CD4-positive, alpha-beta memory T cell (primary cell): ENCODE data around the gene MFAP2. TPM values are rescaled to one million over a fixed set of nuclear protein-coding genes. Genes with fewer than 3 reads are reported as not detected.
"Not testable (repeated sequence)": the region's sequence is repeated elsewhere in the genome, so short reads cannot be mapped to it uniquely, and the experiment has no call there.

Experiments
- CTCF ChIA-PET: fragments of 350-600 bp; sonication (Branson Sonifier 250); formaldehyde crosslinking; loops from one replicate; lab custom pipeline; 2021; ENCODE audit warnings: inconsistent platforms; ENCODE audit not compliant: partially characterized antibody; lab: Charles Lee
- POLR2A ChIA-PET: fragments of 350-600 bp; sonication (Branson Sonifier 250); formaldehyde crosslinking; loops from one replicate; lab custom pipeline; 2021; ENCODE audit not compliant: partially characterized antibody; lab: Charles Lee
- DNase-seq, 5 donors: peaks; one replicate each; pipeline versions ENCODE4 v3.0.0 to v3.0.0-alpha.2; 2020 to 2022; ENCODE audit warnings: mixed read lengths in 1 of 5
- H3K27ac ChIP-seq: one replicate; pipeline ENCODE4 v1.7.0; 2013; ENCODE audit warnings: low read depth, low read length
- H3K27me3 ChIP-seq: 2 replicates; pipeline ENCODE4 v1.7.0; 2013; ENCODE audit warnings: mild to moderate bottlenecking, low read length, moderate library complexity; ENCODE audit not compliant: insufficient read depth
- H3K36me3 ChIP-seq: 2 replicates; pipeline ENCODE4 v1.7.0; 2013; ENCODE audit warnings: mild to moderate bottlenecking, low read length, moderate library complexity; ENCODE audit not compliant: insufficient read depth
- H3K4me1 ChIP-seq: 2 replicates; pipeline ENCODE4 v1.7.0; 2013; ENCODE audit warnings: mild to moderate bottlenecking, low read length, moderate library complexity; ENCODE audit not compliant: insufficient read depth
- H3K4me3 ChIP-seq, 2 donors: one replicate each; pipeline ENCODE4 v1.7.0; 2013; ENCODE audit warnings: low read length in 2 of 2, mild to moderate bottlenecking in 1 of 2
- H3K9me3 ChIP-seq, 2 donors: one replicate each; pipeline ENCODE4 v1.7.0; 2013; ENCODE audit warnings: low read length in 2 of 2, control low read depth in 1 of 2; ENCODE audit not compliant: control insufficient read depth in 1 of 2
- H3K27ac Mint-ChIP-seq, 7 donors: one replicate each; pipeline ENCODE4 v1.8.0; 2020 to 2021; ENCODE audit warnings: mixed read lengths in 7 of 7, mild to moderate bottlenecking in 6 of 7, inconsistent platforms in 3 of 7, moderate library complexity in 3 of 7
- H3K27me3 Mint-ChIP-seq, 2 donors: one replicate each; pipeline ENCODE4 v1.8.0; 2020 to 2021; ENCODE audit warnings: mixed read lengths in 2 of 2
- H3K36me3 Mint-ChIP-seq, 2 donors: one replicate each; pipeline ENCODE4 v1.8.0; 2020 to 2021; ENCODE audit warnings: mixed read lengths in 2 of 2, inconsistent platforms in 1 of 2, mild to moderate bottlenecking in 1 of 2
- H3K4me1 Mint-ChIP-seq, 4 donors: one replicate each; pipeline ENCODE4 v1.8.0; 2020 to 2021; ENCODE audit warnings: mixed read lengths in 4 of 4, mild to moderate bottlenecking in 1 of 4
- H3K4me3 Mint-ChIP-seq, 8 donors: one replicate each; pipeline ENCODE4 v1.8.0; 2020 to 2021; ENCODE audit warnings: mixed read lengths in 8 of 8, mild to moderate bottlenecking in 7 of 8, moderate library complexity in 6 of 8, inconsistent platforms in 3 of 8
- H3K9me3 Mint-ChIP-seq, 8 donors: one replicate each; pipeline ENCODE4 v1.8.0; 2020 to 2021; ENCODE audit warnings: mixed read lengths in 8 of 8, mild to moderate bottlenecking in 5 of 8, inconsistent platforms in 3 of 8, moderate library complexity in 1 of 8
- intact Hi-C: fragments of 100-400 bp; cut with micrococcal nuclease; formaldehyde crosslinking; loops from one replicate; pipeline ENCODE4 v1.15.1; 2023
- polyA plus RNA-seq, 2 donors: library from polyadenylated mRNA; unstranded; fragments of 300-500 nt; fragmentation: Illumina TruSeq; gene quantifications; one replicate each; pipeline ENCODE4 v1.2.3, GENCODE V29; 2021
- total RNA-seq, 2 experiments: library from RNA; stranded (reverse); gene quantifications; one replicate each; pipeline ENCODE4 v1.2.3, GENCODE V29; 2021

Gene MFAP2
- total and polyA plus RNA-seq, 4 experiments from 2014 or later, result not detected

- POLR2A ChIA-PET, H3K27ac ChIP-seq, H3K4me1 ChIP-seq, H3K27me3 ChIP-seq, DNase-seq, H3K4me3 ChIP-seq, H3K9me3 Mint-ChIP-seq, H3K9me3 ChIP-seq, H3K4me1 Mint-ChIP-seq, intact Hi-C loops, H3K36me3 ChIP-seq, H3K27me3 Mint-ChIP-seq, H3K27ac Mint-ChIP-seq, H3K4me3 Mint-ChIP-seq: not testable (repeated sequence)
- CTCF ChIA-PET, result interaction anchor here (4.5 kb wide), 1 partner anchor 324 kb away, joined by 26 read pairs; no protein-coding TSS in a partner anchor
- peaks cover 10 to 24% of the 10 kb centered on the region in 2 donors for H3K36me3 Mint-ChIP-seq
These were observed 34.9 kb downstream of the MFAP2 start for GRCh38 chr1:16945512-16945911.

GRCh38 chr1:16944038-16944437, 36.4 kb downstream of the MFAP2 start:
- ChIA-PET CTCF (interaction anchor here (1.4 kb wide), 1 partner anchor 17 kb away, joined by 4 read pairs; no protein-coding TSS in a partner anchor), POLR2A (no interaction called here)
- Mint-ChIP-seq H3K27ac (no peak overlapping the region), H3K36me3 (peaks cover 10 to 24% of the 10 kb centered on the region in 2 donors), H3K27me3 (no peaks in the 10 kb centered on the region), H3K9me3 (no peaks in the 10 kb centered on the region), H3K4me3 (no peak overlapping the region), H3K4me1 (peaks cover 0 to 2% (median 0%) of the 10 kb centered on the region in 4 donors)
- Histone ChIP-seq H3K9me3 (no peaks in the 10 kb centered on the region), H3K4me3 (no peak overlapping the region), H3K27me3 (no peaks in the 10 kb centered on the region), H3K27ac (no peak overlapping the region), H3K4me1 (no peaks in the 10 kb centered on the region), H3K36me3 (peaks cover 9% of the 10 kb centered on the region)
- intact Hi-C loops, result no loop called here
- DNase-seq, result no peak

- H3K4me1 ChIP-seq, POLR2A ChIA-PET, H3K9me3 Mint-ChIP-seq, H3K36me3 ChIP-seq, H3K9me3 ChIP-seq, H3K4me3 Mint-ChIP-seq, H3K4me3 ChIP-seq, H3K27ac ChIP-seq, H3K27me3 ChIP-seq, DNase-seq, H3K4me1 Mint-ChIP-seq, H3K27me3 Mint-ChIP-seq, intact Hi-C loops: not testable (repeated sequence)
- Mint-ChIP-seq H3K36me3 (peaks cover 12 to 13% of the 10 kb centered on the region in 2 donors), H3K27ac (peak overlapping the region in 1 of 7 donors; percentile 68)
- CTCF ChIA-PET, result interaction anchor here (1.3 kb wide), 1 partner anchor 20 kb away, joined by 3 read pairs; no protein-coding TSS in a partner anchor
These were observed 40.8 kb downstream of the MFAP2 start for GRCh38 chr1:16939386-16940180.

- peaks cover 0 to 4% (median 2%) of the 10 kb centered on the region in 4 donors for H3K4me1 Mint-ChIP-seq
- H3K27ac Mint-ChIP-seq, result no peak overlapping the region
- H3K9me3 Mint-ChIP-seq, result no peaks in the 10 kb centered on the region
- Histone ChIP-seq H3K4me1 (no peaks in the 10 kb centered on the region), H3K27ac (no peak overlapping the region), H3K9me3 (no peaks in the 10 kb centered on the region), H3K27me3 (no peaks in the 10 kb centered on the region), H3K4me3 (no peak overlapping the region), H3K36me3 (peaks cover 6% of the 10 kb centered on the region)
- H3K4me3 Mint-ChIP-seq, result no peak overlapping the region
- ChIA-PET POLR2A (no interaction called here), CTCF (interaction anchor here (1.7 kb wide), 1 partner anchor 17 kb away, joined by 4 read pairs; the partner anchor contains the start of gene CROCC)
- H3K36me3 Mint-ChIP-seq, result peaks cover 12 to 13% of the 10 kb centered on the region in 2 donors
- intact Hi-C loops, result no loop called here
- no peak for DNase-seq
- no peaks in the 10 kb centered on the region for H3K27me3 Mint-ChIP-seq
These were observed 41.8 kb downstream of the MFAP2 start for GRCh38 chr1:16938351-16939321.

GRCh38 chr1:16936580-16936979, 43.8 kb downstream of the MFAP2 start:
- H3K9me3 Mint-ChIP-seq, CTCF ChIA-PET, H3K27me3 Mint-ChIP-seq, H3K27ac ChIP-seq, H3K4me1 ChIP-seq, H3K36me3 ChIP-seq, H3K9me3 ChIP-seq, H3K36me3 Mint-ChIP-seq, H3K4me3 ChIP-seq, H3K4me1 Mint-ChIP-seq, H3K27me3 ChIP-seq, DNase-seq, intact Hi-C loops, H3K27ac Mint-ChIP-seq, H3K4me3 Mint-ChIP-seq: not testable (repeated sequence)
- POLR2A ChIA-PET, result interaction anchor here (1.2 kb wide), 1 partner anchor 31 kb away, joined by 4 read pairs; no protein-coding TSS in a partner anchor

GRCh38 chr1:16933945-16934344, 46.5 kb downstream of the MFAP2 start:
- peaks cover 9 to 12% of the 10 kb centered on the region in 2 donors for H3K36me3 Mint-ChIP-seq

More at GRCh38 chr1:16933945-16934344, 46.5 kb downstream of the MFAP2 start:
- H3K27ac ChIP-seq, POLR2A ChIA-PET, H3K4me1 ChIP-seq, DNase-seq, H3K27me3 Mint-ChIP-seq, H3K36me3 ChIP-seq, H3K4me3 ChIP-seq, H3K9me3 Mint-ChIP-seq, intact Hi-C loops, H3K4me1 Mint-ChIP-seq, H3K4me3 Mint-ChIP-seq, H3K27me3 ChIP-seq, H3K9me3 ChIP-seq: not testable (repeated sequence)
- H3K27ac Mint-ChIP-seq, result peak overlapping the region in 1 of 7 donors; percentile 42
- CTCF ChIA-PET, result interaction anchor here (0.7 kb wide), 1 partner anchor 665 kb away, joined by 3 read pairs; no protein-coding TSS in a partner anchor
